Measurements from ENCODE around the gene C11orf21. TPM values are rescaled to one million over a fixed set of nuclear protein-coding genes. Genes with fewer than 3 reads are reported as not detected.

Gene C11orf21
- total RNA-seq, 2 donors from 2014 or later: 7.2 to 7.6 TPM

DNA sequence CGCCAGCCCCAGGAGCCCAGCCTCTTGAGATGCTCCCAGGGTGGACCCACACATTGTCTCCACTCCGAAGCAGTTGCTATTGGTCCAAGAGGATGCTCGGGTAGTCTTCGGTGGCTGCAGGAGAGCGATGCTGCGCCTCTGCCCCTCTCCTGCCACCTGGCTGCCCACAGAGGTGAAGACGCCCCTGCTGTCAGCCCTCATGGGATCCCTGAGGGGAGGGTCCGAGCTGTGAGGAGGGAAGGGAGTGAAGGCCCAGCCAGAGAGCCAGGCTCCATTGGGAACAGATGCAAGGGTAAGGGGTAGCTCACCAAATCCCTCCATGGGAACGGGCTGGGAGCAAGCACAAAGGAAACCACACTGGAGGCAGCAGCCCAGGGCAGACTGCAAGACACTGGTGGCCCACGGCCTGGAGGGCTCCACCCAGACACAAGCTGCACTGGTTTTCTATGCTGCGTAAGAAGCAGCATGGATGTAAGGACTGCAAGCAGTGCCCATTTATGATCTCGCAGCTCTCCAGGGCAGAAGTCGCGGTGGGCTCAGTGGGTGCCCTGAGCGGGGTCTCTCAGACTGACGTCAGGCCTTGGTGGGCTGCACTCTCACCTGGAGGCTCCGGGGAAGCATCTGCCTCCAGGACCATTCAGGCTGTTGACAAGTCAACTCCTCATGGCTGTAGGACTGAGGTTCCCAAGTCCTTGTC, 15.8 kb upstream of the C11orf21 start:
- Mint-ChIP-seq H3K27me3 (peaks cover 0 to 3% of the 10 kb centered on the region in 2 donors), H3K27ac (peak overlapping the region in 1 of 2 donors; percentile 37), H3K9me3 (no peaks in the 10 kb centered on the region), H3K4me3 (no peak overlapping the region), H3K36me3 (peaks cover 1% of the 10 kb centered on the region), H3K4me1 (ENCODE audit: low read depth in 2 of 2) (peaks cover 12 to 20% of the 10 kb centered on the region in 2 donors)
- ATAC-seq (no peak), DNase-seq (ENCODE audit: low spot score) (peak; percentile 59)

DNA sequence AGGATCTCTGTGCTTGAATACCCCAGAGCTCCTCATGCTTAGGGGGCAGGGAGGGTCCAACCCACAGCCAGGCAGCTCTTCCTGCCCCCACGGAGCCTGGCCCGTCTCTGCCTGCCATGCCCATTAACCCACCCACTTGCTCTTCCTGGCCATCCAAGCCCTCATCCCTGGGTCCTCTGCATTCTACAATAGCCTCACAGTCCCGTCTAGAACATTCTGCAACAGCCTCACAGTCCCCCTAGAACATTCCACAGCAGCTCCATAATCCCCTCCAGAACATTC, 15.2 kb upstream of the C11orf21 start:
- ATAC-seq (no peak), DNase-seq (ENCODE audit: low spot score) (no peak)
- Mint-ChIP-seq H3K36me3 (no peaks in the 10 kb centered on the region), H3K9me3 (no peaks in the 10 kb centered on the region), H3K27me3 (no peaks in the 10 kb centered on the region), H3K27ac (peak overlapping the region in 1 of 2 donors; percentile 37), H3K4me3 (no peak overlapping the region), H3K4me1 (ENCODE audit: low read depth in 2 of 2) (peaks cover 12 to 20% of the 10 kb centered on the region in 2 donors)

GRCh38 chr11:2316169-2316962, 14.6 kb upstream of the C11orf21 start:
- H3K4me1 Mint-ChIP-seq (ENCODE audit: low read depth in 2 of 2): peaks cover 12 to 20% of the 10 kb centered on the region in 2 donors

DNA sequence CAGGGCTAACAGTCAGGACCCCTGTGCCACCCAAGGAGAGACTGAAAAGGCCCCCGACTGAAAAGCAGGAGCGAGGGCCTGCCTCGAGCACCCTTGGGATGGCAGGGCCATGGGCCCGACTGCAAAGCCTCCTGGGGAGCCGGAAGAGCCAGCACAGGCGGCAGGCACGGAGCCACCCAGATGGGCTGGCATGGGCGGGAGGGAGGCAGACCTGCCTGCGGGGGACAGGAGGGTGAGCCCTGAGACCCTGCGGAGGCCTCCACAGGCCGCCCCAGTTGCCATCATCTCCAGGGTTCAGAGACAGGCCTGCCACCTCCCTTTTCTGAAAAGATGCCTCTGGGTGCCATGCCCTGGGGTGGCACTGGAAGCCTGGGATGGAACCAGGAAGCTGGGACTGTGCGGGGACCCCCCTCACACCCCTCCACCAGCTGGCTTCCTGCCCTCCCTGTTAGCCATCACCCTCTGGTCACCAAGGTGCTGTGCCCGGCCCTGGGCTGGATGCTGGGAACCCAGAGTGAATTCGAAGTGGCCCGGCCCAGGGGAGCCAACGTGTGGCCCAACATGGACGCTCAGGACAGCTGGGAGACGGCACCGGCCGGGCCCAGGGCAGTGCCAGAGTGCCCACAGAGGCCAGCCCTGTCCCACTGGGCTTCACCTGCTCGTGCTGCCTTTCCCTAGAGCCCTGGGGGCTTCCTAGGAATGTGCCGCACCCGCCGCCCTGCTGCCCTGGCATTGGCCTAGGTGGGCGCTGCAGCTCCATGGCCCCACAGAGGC, 13.9 kb upstream of the C11orf21 start:
- no peak overlapping the region for H3K4me3 Mint-ChIP-seq
- peak; percentile 51 for DNase-seq (ENCODE audit: low spot score)
- no peaks in the 10 kb centered on the region for H3K9me3 Mint-ChIP-seq
- H3K4me1 Mint-ChIP-seq (ENCODE audit: low read depth in 2 of 2): peaks cover 12 to 20% of the 10 kb centered on the region in 2 donors
- ATAC-seq: no peak
- H3K36me3 Mint-ChIP-seq: no peaks in the 10 kb centered on the region
- no peaks in the 10 kb centered on the region for H3K27me3 Mint-ChIP-seq
- no peak overlapping the region for H3K27ac Mint-ChIP-seq

More at GRCh38 chr11:2316169-2316962, 14.6 kb upstream of the C11orf21 start:
- H3K4me3 Mint-ChIP-seq: no peak overlapping the region
- peak overlapping the region in 1 of 2 donors; percentile 37 for H3K27ac Mint-ChIP-seq
- DNase-seq (ENCODE audit: low spot score) (peak; percentile 53), ATAC-seq (no peak)
- H3K27me3 Mint-ChIP-seq: no peaks in the 10 kb centered on the region
- H3K9me3 Mint-ChIP-seq: no peaks in the 10 kb centered on the region
- no peaks in the 10 kb centered on the region for H3K36me3 Mint-ChIP-seq

- no peaks in the 10 kb centered on the region for H3K27me3 Mint-ChIP-seq
- no peak overlapping the region for H3K27ac Mint-ChIP-seq
- no peak overlapping the region for H3K4me3 Mint-ChIP-seq
- H3K36me3 Mint-ChIP-seq: no peaks in the 10 kb centered on the region
- no peaks in the 10 kb centered on the region for H3K9me3 Mint-ChIP-seq
- peaks cover 12 to 19% of the 10 kb centered on the region in 2 donors for H3K4me1 Mint-ChIP-seq (ENCODE audit: low read depth in 2 of 2)
- DNase-seq (ENCODE audit: low spot score) (peak; percentile 57), ATAC-seq (no peak)
These were observed 13.0 kb upstream of the C11orf21 start for GRCh38 chr11:2314525-2315394.

- Mint-ChIP-seq H3K27me3 (no peaks in the 10 kb centered on the region), H3K4me3 (no peak overlapping the region), H3K36me3 (no peaks in the 10 kb centered on the region), H3K4me1 (ENCODE audit: low read depth in 2 of 2) (peaks cover 12 to 18% of the 10 kb centered on the region in 2 donors), H3K27ac (no peak overlapping the region), H3K9me3 (no peaks in the 10 kb centered on the region)
- DNase-seq (ENCODE audit: low spot score): peak; percentile 1
- ATAC-seq: no peak
These were observed 12.4 kb upstream of the C11orf21 start for GRCh38 chr11:2314136-2314524.

DNA sequence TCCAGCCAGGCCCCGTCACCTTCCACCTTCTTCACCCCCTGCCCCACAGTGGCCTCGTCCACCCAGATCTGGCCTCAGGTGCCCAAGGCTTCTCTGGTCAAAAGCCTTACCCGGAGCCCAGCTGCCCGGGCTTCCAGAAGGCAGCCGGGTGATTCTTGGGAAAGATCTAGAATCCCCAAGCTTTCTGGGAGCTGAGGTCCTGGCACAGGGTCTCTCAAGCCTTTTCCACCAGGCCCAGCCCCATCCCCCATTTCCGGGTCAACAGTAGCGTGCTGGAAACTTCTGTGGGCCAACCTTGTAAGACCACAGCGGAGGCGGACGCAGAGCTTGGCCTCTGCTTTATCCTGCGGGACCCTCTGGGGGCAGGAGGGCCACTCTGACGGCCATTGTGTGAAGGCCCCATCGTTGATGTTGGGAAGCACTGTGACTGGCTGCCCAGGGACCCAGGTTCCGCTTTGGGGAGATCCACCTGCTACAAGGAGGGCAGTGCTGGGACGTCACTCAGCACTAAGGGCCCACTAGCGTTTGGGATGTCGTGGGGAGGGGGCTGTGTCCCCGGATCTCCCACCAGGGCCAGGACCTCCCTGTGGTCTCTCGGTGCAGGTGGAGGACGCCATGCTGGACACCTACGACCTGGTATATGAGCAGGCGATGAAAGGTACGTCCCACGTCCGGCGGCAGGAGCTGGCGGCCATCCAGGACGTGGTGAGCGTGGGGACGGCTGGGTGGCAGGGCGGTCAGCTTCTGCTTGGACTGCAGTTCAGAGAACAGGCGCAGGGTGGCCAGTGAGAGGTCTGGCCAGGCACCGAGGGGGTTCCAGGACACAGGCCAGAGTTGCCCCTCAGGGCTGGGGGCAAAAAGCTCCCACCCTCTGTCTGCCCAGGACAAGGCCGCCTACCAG, 11.6 kb upstream of the C11orf21 start:
- H3K36me3 Mint-ChIP-seq: no peaks in the 10 kb centered on the region
- DNase-seq (ENCODE audit: low spot score) (peak; percentile 58), ATAC-seq (no peak)
- no peaks in the 10 kb centered on the region for H3K27me3 Mint-ChIP-seq
- peaks cover 11 to 16% of the 10 kb centered on the region in 2 donors for H3K4me1 Mint-ChIP-seq (ENCODE audit: low read depth in 2 of 2)
- no peak overlapping the region for H3K27ac Mint-ChIP-seq
- H3K4me3 Mint-ChIP-seq: no peak overlapping the region
- H3K9me3 Mint-ChIP-seq: no peaks in the 10 kb centered on the region

DNA sequence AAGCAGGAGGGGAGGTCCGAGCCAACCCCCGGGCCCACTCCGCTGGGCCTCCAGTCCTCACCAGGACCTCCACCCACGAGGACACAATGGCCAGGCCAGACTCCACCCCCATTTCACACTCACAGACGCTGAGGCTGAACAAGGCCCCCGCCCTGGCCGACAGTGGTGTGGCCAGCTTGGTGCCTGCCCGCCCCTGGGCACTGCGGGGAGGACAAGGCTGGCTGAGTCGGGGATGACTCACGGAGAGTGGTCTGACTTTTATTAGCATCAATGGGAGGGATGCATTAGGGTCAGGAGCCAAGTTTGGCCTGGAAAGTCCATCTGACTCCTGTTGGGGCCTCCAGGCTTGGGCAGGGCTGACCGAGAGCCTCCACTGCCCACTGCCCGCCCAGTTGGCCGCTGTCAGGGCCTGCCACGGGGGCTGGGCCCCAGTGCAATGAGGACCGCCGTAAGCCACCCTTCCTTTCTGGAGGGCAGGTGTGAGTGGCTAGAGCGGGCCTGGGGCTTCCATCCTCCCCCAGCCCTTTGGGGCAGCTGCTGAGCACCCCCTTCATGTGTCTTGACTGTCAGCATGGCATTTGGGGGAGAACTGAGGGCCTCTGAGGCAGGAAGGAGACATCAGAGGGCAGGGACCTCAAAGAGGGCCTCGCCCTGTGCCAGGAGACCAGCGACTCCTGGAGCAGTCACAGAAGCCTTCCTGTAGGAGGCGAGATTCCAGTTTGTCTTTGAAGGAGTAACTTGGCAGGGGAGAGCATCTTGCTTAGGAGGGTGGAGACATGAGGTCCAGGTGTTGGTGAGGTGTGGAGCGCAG, 10.7 kb upstream of the C11orf21 start:
- ATAC-seq (no peak), DNase-seq (ENCODE audit: low spot score) (peak; percentile 44)
- no peak overlapping the region for H3K4me3 Mint-ChIP-seq
- no peak overlapping the region for H3K27ac Mint-ChIP-seq
- H3K27me3 Mint-ChIP-seq: no peaks in the 10 kb centered on the region
- peaks cover 7 to 10% of the 10 kb centered on the region in 2 donors for H3K4me1 Mint-ChIP-seq (ENCODE audit: low read depth in 2 of 2)
- H3K9me3 Mint-ChIP-seq: no peaks in the 10 kb centered on the region
- no peaks in the 10 kb centered on the region for H3K36me3 Mint-ChIP-seq

GRCh38 chr11:2311353-2312133, 9.8 kb upstream of the C11orf21 start:
- no peaks in the 10 kb centered on the region for H3K9me3 Mint-ChIP-seq
- no peaks in the 10 kb centered on the region for H3K27me3 Mint-ChIP-seq
- DNase-seq (ENCODE audit: low spot score) (peak; percentile 37), ATAC-seq (no peak)
- H3K4me3 Mint-ChIP-seq: no peak overlapping the region
- no peaks in the 10 kb centered on the region for H3K36me3 Mint-ChIP-seq
- peaks cover 2 to 4% of the 10 kb centered on the region in 2 donors for H3K4me1 Mint-ChIP-seq (ENCODE audit: low read depth in 2 of 2)
- H3K27ac Mint-ChIP-seq: no peak overlapping the region

DNA sequence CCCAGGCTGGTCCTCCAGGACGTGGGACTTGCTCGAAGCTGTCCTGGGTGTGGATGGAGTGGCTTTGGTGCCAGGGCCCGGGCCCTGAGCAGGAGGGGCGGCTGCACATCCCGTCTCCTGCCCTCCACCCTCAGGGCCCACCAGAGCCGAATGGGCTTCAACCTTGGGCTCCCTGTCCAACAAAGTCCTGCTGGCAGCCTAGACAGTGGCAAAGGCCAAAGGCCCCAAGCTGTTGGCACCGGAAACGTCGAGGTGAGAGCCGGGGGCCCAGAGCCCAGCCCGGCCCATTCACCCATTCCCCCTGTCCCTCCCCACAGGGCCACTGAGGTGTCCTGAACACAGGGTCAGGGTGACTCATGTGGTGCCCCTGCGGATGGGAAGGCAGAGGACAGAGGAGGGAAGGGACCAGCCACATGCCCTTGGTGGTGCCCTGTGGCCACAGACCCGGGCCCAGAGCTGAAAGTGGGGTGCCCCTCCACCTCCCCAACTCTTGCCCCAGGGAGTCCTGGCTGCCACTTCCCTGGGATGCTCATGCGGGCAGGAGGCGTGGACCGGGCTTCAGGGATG, 9.2 kb upstream of the C11orf21 start:
- Mint-ChIP-seq H3K4me3 (no peak overlapping the region), H3K4me1 (ENCODE audit: low read depth in 2 of 2) (peaks cover 9 to 11% of the 10 kb centered on the region in 2 donors), H3K27ac (no peak overlapping the region), H3K27me3 (no peaks in the 10 kb centered on the region), H3K36me3 (no peaks in the 10 kb centered on the region), H3K9me3 (no peaks in the 10 kb centered on the region)
- peak; percentile 59 for DNase-seq (ENCODE audit: low spot score)
- no peak for ATAC-seq

DNA sequence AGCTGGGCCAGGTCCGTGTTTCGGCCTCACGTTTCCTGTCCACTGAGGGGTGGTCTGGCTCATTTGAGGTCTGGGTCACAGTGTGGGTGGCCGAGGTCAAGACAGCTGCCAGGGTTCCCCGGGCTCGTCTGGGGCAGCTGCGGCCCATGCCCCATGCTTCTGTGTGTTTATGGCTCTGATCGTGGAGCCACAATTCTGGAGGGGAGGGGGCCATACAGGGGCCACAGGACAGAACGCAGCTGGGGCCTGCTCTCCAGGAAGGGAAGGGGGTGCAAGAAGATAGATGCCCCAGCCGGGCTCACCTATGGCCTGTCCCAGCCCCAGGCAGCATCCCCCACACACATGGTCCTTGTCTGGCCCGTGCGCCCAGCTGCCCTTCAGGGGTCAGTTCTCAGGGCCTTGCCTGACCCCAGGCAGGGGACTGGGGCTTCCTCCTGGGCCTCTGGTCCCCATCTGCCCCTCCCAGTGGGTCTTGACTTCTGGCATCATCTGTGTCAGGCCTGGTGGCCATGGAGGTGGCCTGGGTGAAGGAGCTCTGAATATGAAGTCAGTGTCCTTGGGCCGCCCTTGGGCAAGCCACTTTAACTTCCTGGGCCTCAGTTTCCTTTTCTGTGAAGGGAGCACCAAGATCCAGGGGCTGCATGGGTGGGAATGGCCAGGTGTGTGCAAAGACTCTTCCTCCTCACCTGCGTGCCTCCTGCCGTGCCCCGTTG, 8.5 kb upstream of the C11orf21 start:
- no peak overlapping the region for H3K27ac Mint-ChIP-seq
- H3K4me3 Mint-ChIP-seq: no peak overlapping the region
- DNase-seq (ENCODE audit: low spot score) (peak; percentile 44), ATAC-seq (no peak)
- no peaks in the 10 kb centered on the region for H3K27me3 Mint-ChIP-seq
- H3K4me1 Mint-ChIP-seq (ENCODE audit: low read depth in 2 of 2): peaks cover 13 to 15% of the 10 kb centered on the region in 2 donors
- no peaks in the 10 kb centered on the region for H3K9me3 Mint-ChIP-seq
- no peaks in the 10 kb centered on the region for H3K36me3 Mint-ChIP-seq
